Caco-2 (cell line): Measurements from ENCODE around the gene EDEM2. TPM values are rescaled to one million over a fixed set of nuclear protein-coding genes. Genes with fewer than 3 reads are reported as not detected.

ENCODE experiments used
- BruUV-seq: library from RNA; stranded (reverse); fragments of 400-500 nt; replicated peaks from 2 replicates; lab custom pipeline; 2021; lab: Mats Ljungman, UMichigan
- CTCF ChIA-PET: fragments of 300-600 bp; sonication (Branson Sonifier 250); formaldehyde crosslinking; loops from one replicate; lab custom pipeline; 2022; ENCODE audit warnings: antibody characterized with exemption; lab: Charles Lee
- POLR2A ChIA-PET: fragments of 300-600 bp; sonication (Branson Sonifier 250); formaldehyde crosslinking; loops from one replicate; lab custom pipeline; 2022; ENCODE audit warnings: antibody characterized with exemption; lab: Charles Lee
- DNase-seq, 2 experiments: peaks; one replicate each; pipeline versions ENCODE4 v3.0.0 to v3.0.0-alpha.2; 2020 to 2022
- H3K27me3 ChIP-seq: replicated peaks from 2 replicates; pipeline ENCODE4 v1.6.0; 2011; ENCODE audit warnings: low read length; ENCODE audit not compliant: control insufficient read depth, insufficient read depth
- H3K36me3 ChIP-seq: 2 replicates; pipeline ENCODE4 v1.5.1; 2011; ENCODE audit warnings: low read length; ENCODE audit not compliant: control insufficient read depth, insufficient read depth
- H3K4me1 ChIP-seq: fragments of 250-450 bp; sonication (Bioruptor Pico); 2 replicates; pipeline ENCODE4 v1.5.1; 2020; ENCODE audit warnings: mild to moderate bottlenecking
- H3K4me3 ChIP-seq: 2 replicates; pipeline ENCODE4 v1.5.1; 2011; ENCODE audit warnings: low read depth, mild to moderate bottlenecking, control low read depth, low read length
- H3K9me3 ChIP-seq: fragments of 250-450 bp; sonication (Bioruptor Pico); 2 replicates; pipeline ENCODE4 v1.5.1; 2020; ENCODE audit warnings: mild to moderate bottlenecking, moderate library complexity
- H3K27ac Mint-ChIP-seq: one replicate; pipeline ENCODE4 v1.8.0; 2022; ENCODE audit warnings: mixed read lengths; ENCODE audit not compliant: unreplicated experiment
- H3K27me3 Mint-ChIP-seq: one replicate; pipeline ENCODE4 v1.8.0; 2022; ENCODE audit warnings: mixed read lengths; ENCODE audit not compliant: insufficient read depth, unreplicated experiment
- H3K36me3 Mint-ChIP-seq: one replicate; pipeline ENCODE4 v1.8.0; 2022; ENCODE audit warnings: mild to moderate bottlenecking, mixed read lengths; ENCODE audit not compliant: insufficient read depth, unreplicated experiment
- H3K4me1 Mint-ChIP-seq: one replicate; pipeline ENCODE4 v1.8.0; 2022; ENCODE audit warnings: low read depth, mixed read lengths; ENCODE audit not compliant: unreplicated experiment
- H3K4me3 Mint-ChIP-seq: one replicate; pipeline ENCODE4 v1.8.0; 2022; ENCODE audit warnings: mild to moderate bottlenecking, moderate library complexity, mixed read lengths; ENCODE audit not compliant: unreplicated experiment
- H3K9me3 Mint-ChIP-seq: one replicate; pipeline ENCODE4 v1.8.0; 2022; ENCODE audit warnings: mixed read lengths; ENCODE audit not compliant: unreplicated experiment
- CTCF ChIP-seq, 2 experiments: fragments of 200-600 bp in 1 of 2; IDR thresholded peaks; 1 replicate in 1 of 2; 2 replicates in 1 of 2; pipeline versions ENCODE4 v1.5.1 to v1.8.0; 2011 to 2022; ENCODE audit warnings: antibody characterized with exemption in 1 of 2, control low read depth in 1 of 2, inconsistent platforms in 1 of 2, low read depth in 1 of 2, low read length in 1 of 2, mild to moderate bottlenecking in 1 of 2, moderate library complexity in 1 of 2; ENCODE audit not compliant: insufficient read depth in 1 of 2, severe bottlenecking in 1 of 2, unreplicated experiment in 1 of 2
- intact Hi-C: fragments of 100-400 bp; cut with micrococcal nuclease; formaldehyde crosslinking; loops from one replicate; pipeline ENCODE4 v1.10.0; 2022; ENCODE audit not compliant: unreplicated experiment
- total RNA-seq: library from RNA; stranded (reverse); gene quantifications from 2 replicates; pipeline ENCODE4 v1.2.3, GENCODE V29; 2022

Gene EDEM2
- total RNA-seq, 1 experiment from 2014 or later, result 41.2 TPM

- peaks cover 48% of the 10 kb centered on the region for H3K36me3 Mint-ChIP-seq
- no peak overlapping the region for H3K4me3 Mint-ChIP-seq
- H3K27ac Mint-ChIP-seq, result no peak overlapping the region
- Histone ChIP-seq H3K27me3 (no peaks in the 10 kb centered on the region), H3K4me3 (no peak overlapping the region), H3K4me1 (no peaks in the 10 kb centered on the region), H3K36me3 (peaks cover 6% of the 10 kb centered on the region), H3K9me3 (no peaks in the 10 kb centered on the region)
- no TSS peak for BruUV-seq
- no peaks in the 10 kb centered on the region for H3K27me3 Mint-ChIP-seq
- POLR2A ChIA-PET, result interaction anchor here (1.0 kb wide), 1 partner anchor 11 kb away, joined by 3 read pairs; the partner anchor contains the start of gene EDEM2
- DNase-seq, result peak in 1 of 2 experiments; percentile 37
- no peaks in the 10 kb centered on the region for H3K4me1 Mint-ChIP-seq
- TF ChIP-seq CTCF (IDR thresholded peaks at IDR 0.05; ENCODE audit: insufficient read depth in 1 of 2, low read depth in 1 of 2, low read length in 1 of 2, severe bottlenecking in 1 of 2, unreplicated experiment in 1 of 2), result no peak
- intact Hi-C loops, result no loop called here
- CTCF ChIA-PET, result interaction anchor here (0.5 to 0.8 kb wide), 2 partner anchors 11 to 46 kb away, joined by 3 to 4 read pairs; partner anchors contain the start of gene EDEM2
- H3K9me3 Mint-ChIP-seq, result no peaks in the 10 kb centered on the region
Measured at GRCh38 chr20:35135867-35136586, 11.1 kb downstream of the EDEM2 start.

- Histone ChIP-seq H3K4me3 (no peak overlapping the region), H3K4me1 (peaks cover 3% of the 10 kb centered on the region; the same call in 1 of the 2 replicates), H3K36me3 (peaks cover 6% of the 10 kb centered on the region), H3K27me3 (no peaks in the 10 kb centered on the region), H3K9me3 (no peaks in the 10 kb centered on the region)
- Mint-ChIP-seq H3K4me3 (no peak overlapping the region), H3K4me1 (no peaks in the 10 kb centered on the region), H3K27me3 (no peaks in the 10 kb centered on the region), H3K9me3 (no peaks in the 10 kb centered on the region), H3K27ac (no peak overlapping the region), H3K36me3 (peaks cover 43% of the 10 kb centered on the region)
- DNase-seq, result no peak
- ChIA-PET CTCF (no interaction called here), POLR2A (no interaction called here)
- intact Hi-C loops, result no loop called here
- no TSS peak for BruUV-seq
- TF ChIP-seq CTCF (IDR thresholded peaks at IDR 0.05; ENCODE audit: insufficient read depth in 1 of 2, low read depth in 1 of 2, low read length in 1 of 2, severe bottlenecking in 1 of 2, unreplicated experiment in 1 of 2), result no peak
Measured at GRCh38 chr20:35134880-35135279, 12.3 kb downstream of the EDEM2 start.

GRCh38 chr20:35134472-35134871 is 12.7 kb downstream of the EDEM2 start:
- H3K4me1 Mint-ChIP-seq, result no peaks in the 10 kb centered on the region
- peaks cover 41% of the 10 kb centered on the region for H3K36me3 Mint-ChIP-seq
- Histone ChIP-seq H3K27me3 (no peaks in the 10 kb centered on the region), H3K9me3 (no peaks in the 10 kb centered on the region), H3K4me1 (peaks cover 8% of the 10 kb centered on the region; the same call in 1 of the 2 replicates), H3K36me3 (peaks cover 6% of the 10 kb centered on the region), H3K4me3 (no peak overlapping the region)
- no TSS peak for BruUV-seq
- no peak overlapping the region for H3K27ac Mint-ChIP-seq
- ChIA-PET POLR2A (no interaction called here), CTCF (interaction anchor here (0.6 kb wide), 1 partner anchor 10 kb away, joined by 3 read pairs; no protein-coding TSS in a partner anchor)
- no peak for TF ChIP-seq CTCF (IDR thresholded peaks at IDR 0.05; ENCODE audit: insufficient read depth in 1 of 2, low read depth in 1 of 2, low read length in 1 of 2, severe bottlenecking in 1 of 2, unreplicated experiment in 1 of 2)
- DNase-seq, result peak in 1 of 2 experiments; percentile 37
- H3K27me3 Mint-ChIP-seq, result no peaks in the 10 kb centered on the region
- H3K4me3 Mint-ChIP-seq, result no peak overlapping the region
- no peaks in the 10 kb centered on the region for H3K9me3 Mint-ChIP-seq
- intact Hi-C loops, result no loop called here
